ENCODE data around the gene MLLT6.
A peak's percentile ranks its signal among the peaks of the same experiment; 100 is the strongest.

The MLLT6 gene

GRCh38 chr17:38741461-38741860 lies 36.4 kb downstream of the MLLT6 start:
- DNase-seq (ENCODE audit: low read depth in 1 of 2, low spot score in 1 of 2): no peak

GRCh38 chr17:38741921-38742410 lies 36.9 kb downstream of the MLLT6 start:
- DNase-seq (ENCODE audit: low read depth in 1 of 2, low spot score in 1 of 2): no peak

DNA sequence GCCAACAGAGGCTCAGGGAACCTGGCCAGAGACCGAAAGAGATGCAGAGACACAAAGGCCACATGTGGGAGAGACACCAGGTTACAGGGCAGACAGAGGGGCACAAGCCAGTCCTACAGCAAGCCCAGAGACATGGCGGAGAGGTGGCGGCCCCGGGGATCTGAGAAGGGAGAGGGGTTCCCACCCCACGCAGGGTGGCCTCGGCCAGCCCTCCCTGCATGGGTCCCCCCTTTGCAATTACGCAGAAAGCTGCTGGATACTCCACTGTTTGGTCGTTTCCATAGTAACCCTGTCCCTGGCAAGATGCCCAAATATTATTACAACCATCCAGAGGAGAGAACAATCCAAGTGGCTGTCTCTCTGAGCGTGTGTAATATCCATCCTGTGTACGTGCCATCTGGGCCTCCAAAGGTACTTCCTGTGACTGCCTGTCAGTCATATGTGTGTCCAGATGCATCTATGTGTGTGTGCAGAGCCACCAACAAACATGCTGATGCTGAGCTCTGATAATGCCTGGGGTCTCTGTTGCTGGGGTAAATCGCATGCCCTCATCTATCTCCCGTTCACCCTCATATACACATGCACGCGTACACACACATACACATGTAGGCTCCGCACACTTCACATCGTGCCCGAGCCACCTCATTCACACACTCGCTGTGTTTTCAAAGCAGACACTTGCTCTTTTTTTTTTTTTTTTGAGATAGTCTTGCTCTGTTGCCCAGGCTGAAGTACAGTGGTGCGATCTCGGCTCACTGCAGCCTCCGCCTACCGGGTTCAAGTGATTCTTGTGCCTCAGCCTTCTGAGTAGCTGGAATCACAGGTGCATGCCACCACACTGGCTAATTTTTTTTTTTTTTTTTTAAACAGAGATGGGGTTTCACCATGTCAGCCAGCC lies 37.6 kb downstream of the MLLT6 start:
- DNase-seq (ENCODE audit: low read depth in 1 of 2, low spot score in 1 of 2): no peak

DNA sequence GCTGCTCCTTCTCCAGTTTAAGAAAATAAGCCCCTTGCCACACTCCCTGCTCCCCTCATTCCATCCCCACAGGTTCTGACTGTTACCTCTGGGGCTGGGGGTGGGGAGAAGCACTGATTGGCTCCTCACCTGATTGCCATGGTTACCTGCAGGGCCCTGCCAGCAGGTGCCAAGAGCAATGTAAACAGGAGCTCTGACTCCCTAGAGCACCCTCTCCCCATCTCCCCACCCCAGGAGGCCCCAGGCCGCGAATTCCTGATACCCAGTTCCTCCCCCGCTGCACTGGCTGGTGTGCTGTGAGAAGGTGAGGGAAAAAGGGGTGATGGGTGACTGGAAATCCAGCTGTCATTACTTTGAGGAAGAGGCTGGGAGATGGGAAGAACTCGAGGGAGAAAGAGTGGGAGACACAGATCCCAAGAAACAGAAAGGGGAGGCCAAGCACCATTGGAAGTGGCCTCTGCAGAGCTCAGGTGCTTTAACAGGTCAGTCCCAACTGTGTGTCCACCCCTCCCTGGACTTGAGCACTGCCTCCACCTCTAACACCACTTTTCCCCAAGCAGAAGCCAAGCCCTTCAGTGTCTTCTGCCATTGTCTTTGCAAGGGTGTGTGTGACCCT lies 38.6 kb downstream of the MLLT6 start:
- no peak for DNase-seq (ENCODE audit: low read depth in 1 of 2, low spot score in 1 of 2)

- DNase-seq (ENCODE audit: low read depth in 1 of 2, low spot score in 1 of 2): no peak
Observed at GRCh38 chr17:38745545-38745944, 40.5 kb downstream of the MLLT6 start.

- no peak for DNase-seq (ENCODE audit: low read depth in 1 of 2, low spot score in 1 of 2)
Observed at GRCh38 chr17:38746004-38746848, 41.2 kb downstream of the MLLT6 start.

DNA sequence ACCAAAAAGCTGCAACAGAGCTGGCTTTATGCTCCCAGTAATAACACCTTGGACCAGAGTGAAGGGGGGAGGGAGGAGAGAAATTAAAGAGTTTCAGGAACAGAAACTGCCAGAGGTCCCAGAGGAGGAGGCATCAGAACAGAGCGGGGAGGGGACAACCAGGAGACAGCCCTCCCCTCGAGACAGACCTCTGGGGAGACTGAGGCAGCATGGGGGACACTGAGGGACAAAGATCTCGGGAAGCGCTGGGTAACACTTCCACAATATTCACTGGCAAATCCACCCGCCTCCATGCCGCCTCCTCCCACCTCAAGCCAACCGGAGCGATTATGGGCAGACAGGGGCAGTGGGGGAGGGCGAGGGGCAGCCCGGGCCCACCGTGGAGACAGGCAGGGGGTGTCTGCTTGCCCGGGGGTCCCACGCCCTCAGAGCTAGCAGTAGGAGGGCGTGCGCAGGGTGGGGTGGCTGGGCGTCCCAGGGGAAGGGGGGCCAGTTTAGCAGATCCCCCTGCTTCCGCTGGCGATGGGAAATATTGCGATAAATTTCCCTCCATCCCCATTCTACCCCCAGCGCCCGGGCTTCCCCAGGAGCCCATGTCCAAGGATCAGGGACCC lies 41.9 kb downstream of the MLLT6 start:
- DNase-seq (ENCODE audit: low read depth in 1 of 2, low spot score in 1 of 2): no peak

GRCh38 chr17:38747463-38748148 lies 42.5 kb downstream of the MLLT6 start:
- no peak for DNase-seq (ENCODE audit: low read depth in 1 of 2, low spot score in 1 of 2)

DNA sequence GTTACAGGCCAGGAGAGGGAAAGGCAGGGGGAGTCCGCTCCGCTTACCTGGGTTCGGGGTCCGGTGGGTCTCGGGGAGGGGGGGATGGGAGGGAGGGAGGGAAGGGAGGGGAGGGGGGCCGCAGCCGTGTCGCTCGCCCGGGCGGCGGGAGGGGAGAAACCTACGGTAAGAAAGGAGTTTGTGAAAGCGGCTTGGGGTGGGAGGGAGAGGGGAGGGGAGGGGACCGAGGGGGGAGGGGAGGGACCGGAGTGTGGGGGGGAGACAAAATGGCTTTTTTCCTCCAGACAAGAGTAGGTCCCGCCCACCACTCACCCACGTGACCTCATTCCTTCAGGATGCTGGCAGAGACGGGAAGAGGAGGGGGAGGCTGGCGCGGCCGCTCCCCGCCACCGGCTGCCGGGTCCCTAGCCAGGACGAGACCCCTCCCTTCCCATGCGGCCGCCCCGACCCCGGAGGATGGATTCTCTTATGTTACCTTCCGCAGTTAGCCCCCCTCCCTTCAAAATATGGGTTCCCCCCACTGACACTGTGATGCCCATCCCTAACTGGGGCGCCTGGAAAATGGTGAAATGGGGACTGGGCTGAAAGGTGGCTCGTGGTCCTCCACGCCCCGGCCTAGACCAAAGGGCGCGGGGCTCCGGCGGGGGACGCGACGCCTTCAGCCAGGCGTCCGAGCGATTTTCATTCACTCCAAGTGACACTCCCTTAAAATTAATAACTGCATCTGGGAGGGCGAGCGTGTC lies 43.2 kb downstream of the MLLT6 start, which contains the start of gene PCGF2:
TSS of gene PCGF2 (minus strand) at position 188 of the 743 bp plus-strand sequence. CDS start 7,934 bp downstream, outside the sequence.
- no peak for DNase-seq (ENCODE audit: low read depth in 1 of 2, low spot score in 1 of 2)

- no peak for DNase-seq (ENCODE audit: low read depth in 1 of 2, low spot score in 1 of 2)
Observed at GRCh38 chr17:38748892-38749222, 43.8 kb downstream of the MLLT6 start.

DNA sequence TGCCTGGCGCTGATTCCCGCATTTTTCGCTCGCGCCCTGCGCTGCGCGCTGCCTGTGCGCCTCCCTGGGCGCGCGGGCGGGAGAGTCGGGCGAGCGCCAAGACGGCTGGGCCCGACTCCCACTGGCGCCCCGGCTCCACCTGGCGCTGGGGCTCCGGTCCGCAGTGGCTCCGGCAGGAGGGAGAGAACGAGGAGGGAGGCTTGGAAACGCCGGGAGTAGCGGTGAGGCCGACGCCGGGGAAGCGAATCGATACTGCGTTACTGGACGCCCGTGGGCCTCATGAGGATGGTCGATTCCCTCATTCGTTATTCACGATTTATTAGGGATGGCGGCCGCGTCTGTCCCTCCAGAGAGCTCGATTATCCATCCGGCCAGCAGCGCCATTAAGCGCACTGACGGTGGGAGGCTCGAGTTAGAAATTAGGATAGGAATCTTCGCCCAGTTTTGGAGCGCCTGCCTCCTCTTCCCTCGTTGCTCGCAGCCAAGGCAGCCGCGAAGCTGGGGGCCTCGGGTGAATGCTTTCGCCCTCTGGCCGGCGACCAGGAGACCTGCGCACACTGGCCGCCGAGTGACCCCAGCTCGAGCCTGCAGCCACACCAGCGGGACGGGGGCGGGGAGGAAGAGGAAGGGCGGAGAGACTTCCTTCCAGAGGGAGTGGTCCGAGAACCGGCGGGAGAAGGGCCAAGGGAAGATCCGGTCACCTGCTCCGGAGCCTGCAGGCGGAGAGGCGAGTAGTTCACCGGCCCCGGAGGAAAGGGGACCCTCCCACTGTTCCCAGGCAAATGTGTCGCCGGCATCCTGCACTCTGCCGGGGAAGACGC lies 44.4 kb downstream of the MLLT6 start:
- DNase-seq (ENCODE audit: low read depth in 1 of 2, low spot score in 1 of 2): no peak

DNA sequence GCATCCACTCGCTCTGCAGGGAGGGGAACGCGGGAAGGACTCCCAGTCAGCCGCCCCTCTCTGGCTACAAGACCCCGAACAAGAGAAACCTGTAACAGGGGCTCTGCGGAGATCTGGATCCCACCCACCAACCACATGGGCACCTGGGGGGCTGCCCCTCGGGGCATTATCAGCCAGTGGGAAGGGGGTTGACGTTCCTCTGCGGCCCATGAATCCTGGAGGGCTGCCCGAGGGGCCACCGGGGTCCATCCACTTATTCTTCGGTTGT lies 44.9 kb downstream of the MLLT6 start:
- DNase-seq (ENCODE audit: low read depth in 1 of 2, low spot score in 1 of 2): no peak

DNA sequence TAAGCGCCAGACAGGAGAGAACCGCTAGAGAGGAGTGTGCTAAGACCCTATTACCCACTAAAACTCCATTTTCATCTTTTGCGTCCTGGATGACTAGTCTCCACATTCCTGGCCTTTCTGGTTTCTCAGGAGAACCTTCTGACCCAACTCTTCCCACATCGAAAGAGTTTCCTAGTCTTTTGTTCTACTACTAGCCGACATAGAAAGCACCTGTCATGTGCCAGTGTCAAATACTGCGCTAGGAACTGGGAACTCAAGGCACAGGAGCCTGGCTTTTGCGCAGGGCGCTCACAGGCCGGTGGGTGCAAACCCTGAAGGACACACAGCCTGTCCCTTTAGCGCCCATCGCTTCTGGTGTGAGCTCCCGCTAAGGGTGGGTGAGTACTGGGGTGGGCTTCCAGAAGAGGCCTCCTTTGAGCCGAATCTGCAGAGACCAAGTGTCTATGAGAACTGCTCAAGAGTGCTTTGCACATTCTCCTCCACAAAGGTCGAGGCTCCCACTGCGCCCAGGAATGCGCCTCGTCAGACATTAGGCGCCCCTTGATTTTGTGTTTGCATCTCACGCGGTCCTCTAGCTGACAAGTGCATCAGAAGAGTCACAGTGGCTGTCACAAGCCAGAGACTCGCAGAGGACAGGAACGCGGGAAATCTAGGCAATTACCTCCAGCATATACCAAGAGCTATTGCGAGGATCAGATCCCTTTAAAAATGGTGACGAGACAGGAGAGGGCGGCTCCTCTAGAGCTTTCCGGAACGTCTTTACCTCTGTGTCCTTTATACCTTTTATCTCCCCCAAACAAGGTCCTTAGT lies 45.4 kb downstream of the MLLT6 start:
- no peak for DNase-seq (ENCODE audit: low read depth in 1 of 2, low spot score in 1 of 2)

- DNase-seq (ENCODE audit: low read depth in 1 of 2, low spot score in 1 of 2): no peak
Observed at GRCh38 chr17:38751144-38751807, 46.2 kb downstream of the MLLT6 start.

- DNase-seq (ENCODE audit: low read depth in 1 of 2, low spot score in 1 of 2): peak; percentile 72 to 86
Observed at GRCh38 chr17:38751808-38752307, 46.8 kb downstream of the MLLT6 start.

DNA sequence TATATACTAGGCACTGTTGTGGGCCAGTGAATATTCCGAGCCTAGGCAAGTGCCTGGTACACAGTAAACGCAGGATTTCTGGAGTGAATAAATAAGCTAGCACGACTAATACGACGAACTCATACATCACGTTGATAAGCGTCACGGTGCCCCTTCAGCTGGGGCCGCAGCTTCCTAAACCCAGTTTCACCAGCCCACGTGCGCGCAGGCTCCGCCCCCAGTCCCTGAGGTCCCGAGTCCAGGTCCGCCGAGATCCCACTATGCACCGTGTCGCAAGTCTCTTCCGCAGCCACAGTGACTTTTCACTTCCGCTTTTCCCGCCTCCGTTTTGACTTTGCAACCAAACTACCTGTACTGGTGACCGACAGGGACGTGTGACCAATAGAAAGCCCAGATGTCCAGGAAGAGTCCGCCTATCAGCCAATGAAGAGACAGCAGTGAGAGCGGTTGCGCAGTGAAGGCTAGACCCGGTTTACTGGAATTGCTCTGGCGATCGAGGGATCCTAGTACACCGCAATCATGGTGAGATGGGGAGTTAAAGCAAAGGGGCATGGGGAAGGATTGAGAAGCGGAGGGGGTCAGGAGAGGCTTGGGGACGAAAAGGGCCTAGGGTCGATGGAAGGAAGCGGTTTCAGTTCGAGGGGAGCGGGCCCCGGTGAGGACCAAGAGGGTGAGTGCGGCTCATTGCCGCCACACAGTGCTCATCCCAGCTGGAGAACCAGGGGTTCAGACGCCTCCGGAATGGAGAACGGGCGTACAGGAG lies 47.4 kb downstream of the MLLT6 start, which contains the start of gene PSMB3:
TSS of gene PSMB3 (plus strand) at position 434 of the 763 bp plus-strand sequence. CDS start at position 520, 86 bp downstream.
- DNase-seq (ENCODE audit: low read depth in 1 of 2, low spot score in 1 of 2): peak; percentile 87 to 94

DNA sequence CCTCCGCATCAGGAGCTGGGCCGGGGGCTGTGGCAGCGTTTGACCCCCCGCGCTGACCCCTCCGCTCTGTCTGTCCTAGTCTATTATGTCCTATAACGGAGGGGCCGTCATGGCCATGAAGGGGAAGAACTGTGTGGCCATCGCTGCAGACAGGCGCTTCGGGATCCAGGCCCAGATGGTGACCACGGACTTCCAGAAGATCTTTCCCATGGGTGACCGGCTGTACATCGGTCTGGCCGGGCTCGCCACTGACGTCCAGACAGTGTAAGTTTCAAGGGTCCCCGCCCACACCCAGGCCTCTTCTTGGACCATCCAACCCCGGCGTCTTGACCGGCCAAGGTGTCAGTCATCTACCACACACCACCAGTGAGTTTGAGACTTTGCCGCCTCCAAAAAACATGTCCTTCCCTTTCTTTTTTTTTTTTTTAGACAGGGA lies 48.0 kb downstream of the MLLT6 start:
- no peak for DNase-seq (ENCODE audit: low read depth in 1 of 2, low spot score in 1 of 2)

All from activated T-helper 1 cell treated with anti-CD3 and anti-CD28 coated beads, Interleukin-2, amount 50 U/mL, for 16 hours (primary cell).